Erythroblast (primary cell): ENCODE results near the gene GSTK1.

Source experiments
- GATA1 ChIP-seq: IDR thresholded peaks from 2 replicates; pipeline ENCODE4 v1.6.1; 2011; ENCODE audit warnings: low read depth, mild to moderate bottlenecking, control low read depth, low read length, moderate library complexity
- POLR2A ChIP-seq: IDR thresholded peaks from 2 replicates; pipeline ENCODE4 v1.6.1; 2011; ENCODE audit warnings: mild to moderate bottlenecking, low read length

DNA sequence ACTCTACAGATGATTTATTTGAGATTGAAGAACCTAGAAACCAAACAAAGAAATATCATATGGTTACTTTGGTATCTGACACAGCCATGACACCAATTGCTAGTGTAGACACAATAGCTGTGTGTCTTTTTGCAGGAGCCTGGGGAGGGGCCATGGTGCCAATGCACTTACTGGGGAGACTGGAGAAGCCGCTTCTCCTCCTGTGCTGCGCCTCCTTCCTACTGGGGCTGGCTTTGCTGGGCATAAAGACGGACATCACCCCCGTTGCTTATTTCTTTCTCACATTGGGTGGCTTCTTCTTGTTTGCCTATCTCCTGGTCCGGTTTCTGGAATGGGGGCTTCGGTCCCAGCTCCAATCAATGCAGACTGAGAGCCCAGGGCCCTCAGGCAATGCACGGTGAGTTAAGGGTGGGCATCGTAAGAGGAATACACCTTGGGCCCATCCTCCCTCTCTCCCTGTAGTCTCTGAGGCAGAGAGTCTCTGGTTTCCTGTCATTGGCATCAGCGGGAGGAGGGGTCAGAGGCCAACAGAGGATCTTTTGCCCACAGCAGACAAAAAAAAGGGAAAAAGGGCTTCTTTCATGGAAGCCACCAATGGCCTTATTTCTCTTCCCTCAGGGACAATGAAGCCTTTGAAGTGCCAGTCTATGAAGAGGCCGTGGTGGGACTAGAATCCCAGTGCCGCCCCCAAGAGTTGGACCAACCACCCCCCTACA lies 22.7 kb downstream of the GSTK1 start:
- no peak for TF ChIP-seq POLR2A
- no peak for TF ChIP-seq GATA1
